ENCODE data around the gene SMU1. TPM values are rescaled to one million over a fixed set of nuclear protein-coding genes. Genes with fewer than 3 reads are reported as not detected.

SMU1 gene
- total RNA-seq, 1 donor from 2014 or later: 20.5 TPM

GRCh38 chr9:33065157-33066076 lies 11.1 kb downstream of the SMU1 start:
- TF ChIP-seq CTCF (IDR thresholded peaks at IDR 0.05): no peak
- intact Hi-C loops (cut with DNase I): no loop called here
- Histone ChIP-seq H3K27ac (peak overlapping the region; percentile 2), H3K4me1 (no peaks in the 10 kb centered on the region), H3K36me3 (peaks cover 100% of the 10 kb centered on the region), H3K4me3 (no peak overlapping the region), H3K27me3 (ENCODE audit: low read depth) (no peaks in the 10 kb centered on the region), H3K9me3 (no peaks in the 10 kb centered on the region)
- DNase-seq (no peak), ATAC-seq (no peak)

DNA sequence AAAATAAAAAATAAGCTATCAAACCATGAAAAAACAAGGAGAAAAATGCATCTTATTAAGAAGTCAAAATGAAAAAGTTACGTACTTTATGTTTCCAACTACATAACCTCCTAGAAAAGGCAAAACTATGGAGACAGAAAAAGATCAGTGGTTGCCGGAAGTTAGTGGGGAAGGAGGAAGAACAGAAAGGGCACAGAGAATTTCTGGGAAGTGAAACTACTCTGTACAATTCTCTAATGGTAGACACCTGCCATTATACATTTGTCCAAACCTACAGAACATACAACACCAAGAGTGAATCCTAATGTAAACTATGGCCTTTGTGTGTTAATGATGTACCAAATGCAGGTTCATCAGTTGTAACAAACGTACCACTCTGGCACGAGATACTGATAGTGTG lies 25.3 kb downstream of the SMU1 start:
- Histone ChIP-seq H3K27ac (no peak overlapping the region), H3K9me3 (no peaks in the 10 kb centered on the region), H3K27me3 (ENCODE audit: low read depth) (no peaks in the 10 kb centered on the region), H3K4me3 (no peak overlapping the region), H3K4me1 (no peaks in the 10 kb centered on the region), H3K36me3 (peaks cover 92% of the 10 kb centered on the region)
- DNase-seq (no peak), ATAC-seq (no peak)
- intact Hi-C loops (cut with DNase I): no loop called here
- TF ChIP-seq CTCF (IDR thresholded peaks at IDR 0.05): no peak

DNA sequence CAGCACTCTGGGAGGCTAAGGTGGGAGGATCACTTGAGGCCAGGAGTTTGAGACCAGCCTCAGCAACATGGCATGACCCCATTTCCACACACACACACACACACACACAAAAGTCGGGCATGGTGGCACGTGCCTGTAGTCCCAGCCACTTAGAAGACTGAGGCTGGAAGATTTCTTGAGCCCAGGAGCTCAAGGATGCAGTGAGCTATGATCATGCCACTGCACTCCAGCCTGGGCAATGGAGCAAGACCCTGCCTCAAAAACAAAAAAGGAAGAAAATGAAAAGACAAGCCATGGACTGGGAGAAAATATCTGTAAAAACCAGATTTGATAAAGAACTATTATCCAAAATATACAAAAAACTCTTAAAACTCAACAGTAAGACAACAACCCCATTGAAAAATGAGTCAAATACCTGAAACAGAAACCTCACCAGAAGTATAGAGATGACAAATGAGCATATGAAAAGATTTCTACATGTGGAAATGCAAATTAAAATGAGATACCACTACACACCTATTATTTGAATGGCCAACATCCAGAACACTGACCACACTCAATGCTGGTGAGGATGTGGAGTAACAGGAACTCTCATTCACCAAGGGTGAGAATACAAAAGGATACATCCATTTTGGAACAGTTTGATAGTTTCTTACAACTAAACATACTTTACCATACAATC lies 26.7 kb downstream of the SMU1 start:
- no peak for DNase-seq

GRCh38 chr9:33048054-33048465 lies 28.4 kb downstream of the SMU1 start:
- Histone ChIP-seq H3K4me3 (no peak overlapping the region), H3K4me1 (peaks cover 8% of the 10 kb centered on the region), H3K36me3 (peaks cover 71% of the 10 kb centered on the region), H3K9me3 (no peaks in the 10 kb centered on the region), H3K27me3 (ENCODE audit: low read depth) (no peaks in the 10 kb centered on the region), H3K27ac (no peak overlapping the region)
- intact Hi-C loops (cut with DNase I): no loop called here
- TF ChIP-seq CTCF (IDR thresholded peaks at IDR 0.05): no peak
- ATAC-seq (no peak), DNase-seq (no peak)

More for the DNA sequence above, 26.7 kb downstream of the SMU1 start:
- peaks cover 89% of the 10 kb centered on the region for H3K36me3 ChIP-seq
- no peaks in the 10 kb centered on the region for H3K27me3 ChIP-seq (ENCODE audit: low read depth)
- TF ChIP-seq CTCF (IDR thresholded peaks at IDR 0.05): no peak
- no peak for ATAC-seq
- intact Hi-C loops (cut with DNase I): no loop called here
- no peaks in the 10 kb centered on the region for H3K4me1 ChIP-seq
- H3K27ac ChIP-seq: no peak overlapping the region
- H3K9me3 ChIP-seq: no peaks in the 10 kb centered on the region
- no peak overlapping the region for H3K4me3 ChIP-seq

DNA sequence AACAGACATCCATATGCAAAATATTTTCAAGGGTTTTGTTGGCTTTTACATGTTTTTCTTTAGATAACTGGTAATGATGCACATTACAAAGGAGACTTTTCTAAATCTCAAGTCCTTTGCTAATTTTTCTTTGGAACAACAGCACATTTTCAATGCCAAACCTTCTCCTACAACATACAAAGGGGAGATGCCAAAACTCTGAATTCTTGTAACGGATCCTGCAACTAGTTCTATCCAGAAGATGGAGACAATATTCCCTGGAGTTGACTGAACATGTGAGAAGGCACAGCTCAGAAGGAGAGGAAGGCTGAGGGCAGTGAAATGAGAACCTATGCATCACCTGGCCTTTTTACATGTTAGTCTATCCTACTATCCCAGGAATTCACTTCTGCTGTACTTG lies 30.4 kb downstream of the SMU1 start:
- ATAC-seq (no peak), DNase-seq (no peak)
- TF ChIP-seq CTCF (IDR thresholded peaks at IDR 0.05): no peak
- Histone ChIP-seq H3K9me3 (no peaks in the 10 kb centered on the region), H3K4me3 (no peak overlapping the region), H3K36me3 (peaks cover 54% of the 10 kb centered on the region), H3K27me3 (ENCODE audit: low read depth) (no peaks in the 10 kb centered on the region), H3K4me1 (peaks cover 12% of the 10 kb centered on the region), H3K27ac (no peak overlapping the region)
- intact Hi-C loops (cut with DNase I): no loop called here
